IPS DF 6.9 (cell line): ENCODE results near the gene CCNY.
"Not testable (repeated sequence)": the region's sequence is repeated elsewhere in the genome, so short reads cannot be mapped to it uniquely, and the experiment has no call there.

Experiments used
- DNase-seq: peaks from one replicate; pipeline ENCODE4 v3.0.0-alpha.2; 2013; ENCODE audit warnings: low read depth, low spot score
- H3K27ac ChIP-seq: one replicate; pipeline ENCODE4 v1.5.1; 2013; ENCODE audit warnings: low read length, control low read depth
- H3K27me3 ChIP-seq: 2 replicates; pipeline ENCODE4 v1.6.1; 2013; ENCODE audit warnings: mild to moderate bottlenecking, low read length; ENCODE audit not compliant: control insufficient read depth, insufficient read depth
- H3K36me3 ChIP-seq: 2 replicates; pipeline ENCODE4 v1.6.1; 2013; ENCODE audit warnings: low read length; ENCODE audit not compliant: control insufficient read depth, insufficient read depth
- H3K4me1 ChIP-seq: 2 replicates; pipeline ENCODE4 v1.6.1; 2013; ENCODE audit warnings: low read length; ENCODE audit not compliant: control insufficient read depth, insufficient read depth
- H3K4me3 ChIP-seq: 2 replicates; pipeline ENCODE4 v1.5.1; 2013; ENCODE audit warnings: mild to moderate bottlenecking, low read length
- H3K9me3 ChIP-seq: 2 replicates; pipeline ENCODE4 v1.6.1; 2013; ENCODE audit warnings: low read length, inconsistent platforms; ENCODE audit not compliant: control insufficient read depth, insufficient read depth
- WGBS: extraction: QIAGEN DNeasy Blood & Tissue Kit; methylation state at CpG from one replicate; pipeline ENCODE4 v1.1.7; 2013; ENCODE audit warnings: mixed read lengths, missing lambda C conversion rate; ENCODE audit not compliant: insufficient read length, insufficient coverage; 5-methylcytosine and 5-hydroxymethylcytosine counted together

Gene CCNY

GRCh38 chr10:35516102-35516670 lies 179.9 kb downstream of the CCNY start:
- Histone ChIP-seq H3K4me3 (no peak overlapping the region), H3K27me3 (no peaks in the 10 kb centered on the region), H3K27ac (no peak overlapping the region), H3K4me1 (no peaks in the 10 kb centered on the region), H3K36me3 (no peaks in the 10 kb centered on the region), H3K9me3 (no peaks in the 10 kb centered on the region)
- no peak for DNase-seq
- WGBS: no CpG with 5 or more reads among the region's 2 CpGs

- DNase-seq: no peak
- no peaks in the 10 kb centered on the region for H3K9me3 ChIP-seq
- H3K4me3 ChIP-seq: no peak overlapping the region
- H3K4me1 ChIP-seq: no peaks in the 10 kb centered on the region
- H3K36me3 ChIP-seq: no peaks in the 10 kb centered on the region
- H3K27me3 ChIP-seq: no peaks in the 10 kb centered on the region
- no CpG with 5 or more reads among the region's 11 CpGs for WGBS
- no peak overlapping the region for H3K27ac ChIP-seq
Observed at GRCh38 chr10:35517431-35518181, 181.3 kb downstream of the CCNY start.

GRCh38 chr10:35518187-35518586 lies 181.9 kb downstream of the CCNY start:
- H3K27me3 ChIP-seq, H3K4me3 ChIP-seq, DNase-seq, H3K9me3 ChIP-seq, H3K36me3 ChIP-seq, H3K27ac ChIP-seq, H3K4me1 ChIP-seq: not testable (repeated sequence)
- WGBS: no CpG with 5 or more reads among the region's 1 CpG

GRCh38 chr10:35520996-35521395 lies 184.7 kb downstream of the CCNY start:
- WGBS: no CpG with 5 or more reads among the region's 3 CpGs

GRCh38 chr10:35523670-35524225 lies 187.4 kb downstream of the CCNY start:
- Histone ChIP-seq H3K36me3 (no peaks in the 10 kb centered on the region), H3K27me3 (no peaks in the 10 kb centered on the region), H3K4me3 (no peak overlapping the region), H3K9me3 (no peaks in the 10 kb centered on the region), H3K27ac (no peak overlapping the region), H3K4me1 (no peaks in the 10 kb centered on the region)
- WGBS: no CpG with 5 or more reads among the region's 3 CpGs
- no peak for DNase-seq

More at GRCh38 chr10:35520996-35521395, 184.7 kb downstream of the CCNY start:
- no peak overlapping the region for H3K27ac ChIP-seq
- no peaks in the 10 kb centered on the region for H3K27me3 ChIP-seq
- no peaks in the 10 kb centered on the region for H3K4me1 ChIP-seq
- H3K36me3 ChIP-seq: no peaks in the 10 kb centered on the region
- H3K9me3 ChIP-seq: no peaks in the 10 kb centered on the region
- no peak for DNase-seq
- H3K4me3 ChIP-seq: no peak overlapping the region

- H3K36me3 ChIP-seq: no peaks in the 10 kb centered on the region
- H3K4me3 ChIP-seq: no peak overlapping the region
- no CpG with 5 or more reads among the region's 9 CpGs for WGBS
- H3K27ac ChIP-seq: no peak overlapping the region
- H3K27me3 ChIP-seq: no peaks in the 10 kb centered on the region
- no peaks in the 10 kb centered on the region for H3K4me1 ChIP-seq
- no peak for DNase-seq
- H3K9me3 ChIP-seq: no peaks in the 10 kb centered on the region
Observed at GRCh38 chr10:35526746-35527145, 190.4 kb downstream of the CCNY start.

GRCh38 chr10:35532141-35532540 lies 195.8 kb downstream of the CCNY start:
- Histone ChIP-seq H3K4me1 (no peaks in the 10 kb centered on the region), H3K27me3 (no peaks in the 10 kb centered on the region), H3K9me3 (no peaks in the 10 kb centered on the region), H3K36me3 (0 out of 2 replicates have a peak, but pooled peaks cover 3% of the 10 kb centered on the region), H3K27ac (no peak overlapping the region), H3K4me3 (no peak overlapping the region)
- no peak for DNase-seq
- no CpG with 5 or more reads among the region's 5 CpGs for WGBS

GRCh38 chr10:35533565-35533964 lies 197.3 kb downstream of the CCNY start:
- H3K36me3 ChIP-seq: 0 out of 2 replicates have a peak, but pooled peaks cover 3% of the 10 kb centered on the region
- no peaks in the 10 kb centered on the region for H3K9me3 ChIP-seq

GRCh38 chr10:35535136-35535535 lies 198.8 kb downstream of the CCNY start:
- no peaks in the 10 kb centered on the region for H3K27me3 ChIP-seq
- no CpG with 5 or more reads among the region's 3 CpGs for WGBS
- H3K27ac ChIP-seq: no peak overlapping the region
- H3K4me1 ChIP-seq: no peaks in the 10 kb centered on the region
- H3K36me3 ChIP-seq: 0 out of 2 replicates have a peak, but pooled peaks cover 3% of the 10 kb centered on the region
- no peaks in the 10 kb centered on the region for H3K9me3 ChIP-seq
- no peak for DNase-seq
- H3K4me3 ChIP-seq: no peak overlapping the region

More at GRCh38 chr10:35533565-35533964, 197.3 kb downstream of the CCNY start:
- H3K4me1 ChIP-seq: no peaks in the 10 kb centered on the region
- no peak overlapping the region for H3K4me3 ChIP-seq
- WGBS: no CpG with 5 or more reads among the region's 4 CpGs
- no peak for DNase-seq
- H3K27me3 ChIP-seq: no peaks in the 10 kb centered on the region
- no peak overlapping the region for H3K27ac ChIP-seq

GRCh38 chr10:35536789-35537188 lies 200.5 kb downstream of the CCNY start:
- H3K27ac ChIP-seq: no peak overlapping the region
- DNase-seq: no peak
- WGBS: no CpG with 5 or more reads among the region's 4 CpGs
- H3K4me3 ChIP-seq: no peak overlapping the region
- H3K36me3 ChIP-seq: 0 out of 2 replicates have a peak, but pooled peaks cover 3% of the 10 kb centered on the region
- no peaks in the 10 kb centered on the region for H3K4me1 ChIP-seq
- no peaks in the 10 kb centered on the region for H3K27me3 ChIP-seq
- H3K9me3 ChIP-seq: no peaks in the 10 kb centered on the region
